Adrenal gland (tissue), 5 donors: ENCODE results near the gene TAF11L3.

Source experiments
- CTCF ChIP-seq, 6 experiments: fragments of 450-650 bp in 4 of 6; fragments of 200-600 bp in 2 of 6; sonication (generic) in 1 of 6; IDR thresholded peaks; 1 replicate in 5 of 6; 2 replicates in 1 of 6; pipeline versions ENCODE4 v1.5.1 to v1.8.0; 2016 to 2021; ENCODE audit warnings: antibody characterized with exemption in 6 of 6, mild to moderate bottlenecking in 2 of 6, moderate library complexity in 1 of 6
- POLR2A ChIP-seq, 2 donors: fragments of 450-650 bp; IDR thresholded peaks; one replicate each; pipeline ENCODE4 v1.6.1; 2017; ENCODE audit warnings: antibody characterized with exemption in 2 of 2, mild to moderate bottlenecking in 2 of 2, moderate library complexity in 1 of 2
- donor health status: DM: no; HTN: no; CAD: no.

- TF ChIP-seq CTCF (IDR thresholded peaks at IDR 0.05) (no peak), POLR2A (IDR thresholded peaks at IDR 0.05) (no peak)
Measured at GRCh38 chr5:17470064-17470463, 48.1 kb upstream of the TAF11L3 start.
